ENCODE measurements around the gene USP25.

USP25 gene

GRCh38 chr21:15743593-15743992 lies 13.8 kb downstream of the USP25 start:
- TF ChIP-seq ZNF777 (tag by site-specific recombination; IDR thresholded peaks at IDR 0.05; ENCODE audit: borderline replicate concordance) = no peak
- TF ChIP-seq ZNF341 (tag by site-specific recombination; IDR thresholded peaks at IDR 0.05; ENCODE audit: low read depth) = no peak
- no peak for TF ChIP-seq ZNF529 (tag by site-specific recombination; IDR thresholded peaks at IDR 0.05; ENCODE audit: insufficient replicate concordance)
- no peak for TF ChIP-seq HIC1 (tag by site-specific recombination; IDR thresholded peaks at IDR 0.05)
- no peak for TF ChIP-seq ZNF26 (tag by site-specific recombination; IDR thresholded peaks at IDR 0.05)
- TF ChIP-seq TSHZ1 (tag by site-specific recombination; IDR thresholded peaks at IDR 0.05; ENCODE audit: borderline replicate concordance) = no peak
- no peak for TF ChIP-seq ZBTB11 (tag by site-specific recombination; conservative IDR thresholded peaks at IDR 0.05; ENCODE audit: low read depth)
- TF ChIP-seq ZNF701 (tag by site-specific recombination; IDR thresholded peaks at IDR 0.05) = no peak
- TF ChIP-seq ZBTB6 (tag by site-specific recombination; IDR thresholded peaks at IDR 0.05) = no peak
- no peak for TF ChIP-seq ZNF623 (tag by site-specific recombination; IDR thresholded peaks at IDR 0.05)
- Histone ChIP-seq H3K27ac (ENCODE audit: extremely low read depth, low read depth, low read length) (no peak overlapping the region), H3K9me3 (ENCODE audit: control insufficient read depth, insufficient read depth, low read depth, low read length) (no peaks in the 10 kb centered on the region), H3K4me1 (ENCODE audit: control insufficient read depth, insufficient read depth, low read length) (peaks cover 32% of the 10 kb centered on the region), H3K36me3 (ENCODE audit: control insufficient read depth in 2 of 2, insufficient read depth in 1 of 2, low read length in 2 of 2) (no peaks in the 10 kb centered on the region), H3K4me3 (ENCODE audit: low read depth, low read length) (no peak overlapping the region)
- POLR2A ChIA-PET = no interaction called here
- CTCF ChIA-PET = no interaction called here

- Histone ChIP-seq H3K9me3 (ENCODE audit: control insufficient read depth, insufficient read depth, low read depth, low read length) (no peaks in the 10 kb centered on the region), H3K4me1 (ENCODE audit: control insufficient read depth, insufficient read depth, low read length) (peaks cover 32% of the 10 kb centered on the region), H3K4me3 (ENCODE audit: low read depth, low read length) (no peak overlapping the region), H3K36me3 (ENCODE audit: control insufficient read depth in 2 of 2, insufficient read depth in 1 of 2, low read length in 2 of 2) (no peaks in the 10 kb centered on the region), H3K27ac (ENCODE audit: extremely low read depth, low read depth, low read length) (no peak overlapping the region)
- ChIA-PET CTCF (no interaction called here), POLR2A (no interaction called here)
- TF ChIP-seq EGR2 (tag by site-specific recombination; IDR thresholded peaks at IDR 0.05; ENCODE audit: low read depth) (peak; percentile 39), ZNF555 (tag by site-specific recombination; conservative IDR thresholded peaks at IDR 0.05) (no peak)
Observed at GRCh38 chr21:15744926-15745325, 15.1 kb downstream of the USP25 start.

Measured in HEK293 (cell line).